ENCODE data around the gene MLPH.

MLPH gene

DNA sequence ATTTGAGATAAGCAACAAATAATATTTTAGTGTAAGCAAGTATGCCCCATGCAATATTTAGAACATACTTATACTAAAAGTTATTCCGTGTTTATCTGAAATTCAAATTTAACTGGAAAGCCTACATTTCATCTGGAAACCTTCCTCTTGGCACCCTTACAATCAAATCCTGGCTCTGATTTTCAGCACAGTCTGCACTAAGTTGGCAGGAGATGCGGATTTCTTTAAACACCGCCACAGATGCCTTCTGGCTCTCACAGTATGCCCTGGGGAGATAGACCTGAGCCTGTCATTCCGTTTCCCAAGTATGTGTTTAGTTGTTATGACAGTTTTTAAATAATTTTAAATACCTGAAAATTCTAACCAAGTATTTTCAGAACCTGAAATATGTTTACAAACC lies 7.3 kb upstream of the MLPH start:
- DNase-seq, result no peak

DNA sequence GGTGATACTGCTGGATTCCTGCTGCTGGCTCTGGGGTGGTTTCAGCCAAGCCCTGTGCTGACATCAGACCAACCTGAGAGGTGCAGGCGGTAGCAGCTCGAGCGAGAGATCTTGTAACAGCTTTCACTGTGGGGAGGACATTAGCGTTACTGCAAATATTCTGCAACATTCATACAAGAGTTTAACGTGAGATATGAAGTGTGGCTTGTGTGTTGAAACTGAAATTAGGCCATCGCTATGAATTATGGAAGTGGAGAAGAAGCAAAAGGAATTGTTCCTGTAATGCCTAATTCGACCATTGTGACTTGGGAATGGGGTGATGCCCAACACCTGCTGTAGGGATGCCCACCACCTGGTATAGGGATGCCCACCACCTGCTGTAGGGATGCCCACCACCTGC lies 6.5 kb upstream of the MLPH start:
- DNase-seq, result no peak

DNA sequence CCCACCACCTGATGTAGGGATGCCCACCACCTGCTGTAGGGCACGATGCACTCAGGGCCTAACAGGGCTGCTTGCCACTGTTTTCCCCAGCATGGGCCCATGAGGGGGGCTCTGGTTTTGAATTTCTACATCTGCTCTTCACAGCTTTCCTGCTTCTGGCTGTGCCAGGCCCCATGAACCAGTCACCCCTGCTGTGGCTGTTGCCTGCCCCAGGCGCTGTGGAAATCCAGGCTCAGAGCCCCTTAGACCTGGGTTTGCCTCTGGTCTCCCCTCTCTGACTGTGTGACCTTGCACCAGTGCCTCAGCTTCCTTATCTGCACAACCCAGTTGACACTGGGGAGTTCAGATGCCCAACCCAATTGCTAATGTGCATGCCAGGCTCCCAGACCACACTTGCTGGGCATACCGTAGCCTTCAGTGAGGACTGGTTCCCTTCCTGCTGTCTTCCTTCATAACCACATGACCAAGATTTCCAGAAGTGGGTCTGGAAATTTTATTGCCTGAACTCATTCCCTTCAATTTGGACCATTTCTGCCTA lies 6.0 kb upstream of the MLPH start:
- no peak for DNase-seq

DNA sequence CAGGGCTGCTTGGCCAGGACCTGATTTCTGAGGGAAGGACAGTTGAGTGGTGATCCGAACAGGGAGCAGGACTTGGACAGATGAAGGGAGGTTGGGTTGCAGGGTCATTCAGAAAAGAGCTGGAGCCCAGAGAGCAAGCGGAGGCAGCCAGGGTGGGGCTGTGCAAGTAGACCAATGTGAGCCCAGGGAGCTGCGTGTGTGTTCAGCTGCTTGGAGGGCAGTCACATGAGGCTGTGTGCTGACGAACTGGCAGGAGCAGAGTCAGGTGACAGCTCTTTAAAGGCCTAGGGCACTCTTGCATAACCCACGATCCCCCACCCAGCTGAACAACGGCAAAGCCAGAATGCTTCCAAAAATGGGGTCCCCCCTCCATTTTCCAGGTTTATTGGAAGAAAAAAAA lies 4.6 kb upstream of the MLPH start:
- DNase-seq, result peak; percentile 77

DNA sequence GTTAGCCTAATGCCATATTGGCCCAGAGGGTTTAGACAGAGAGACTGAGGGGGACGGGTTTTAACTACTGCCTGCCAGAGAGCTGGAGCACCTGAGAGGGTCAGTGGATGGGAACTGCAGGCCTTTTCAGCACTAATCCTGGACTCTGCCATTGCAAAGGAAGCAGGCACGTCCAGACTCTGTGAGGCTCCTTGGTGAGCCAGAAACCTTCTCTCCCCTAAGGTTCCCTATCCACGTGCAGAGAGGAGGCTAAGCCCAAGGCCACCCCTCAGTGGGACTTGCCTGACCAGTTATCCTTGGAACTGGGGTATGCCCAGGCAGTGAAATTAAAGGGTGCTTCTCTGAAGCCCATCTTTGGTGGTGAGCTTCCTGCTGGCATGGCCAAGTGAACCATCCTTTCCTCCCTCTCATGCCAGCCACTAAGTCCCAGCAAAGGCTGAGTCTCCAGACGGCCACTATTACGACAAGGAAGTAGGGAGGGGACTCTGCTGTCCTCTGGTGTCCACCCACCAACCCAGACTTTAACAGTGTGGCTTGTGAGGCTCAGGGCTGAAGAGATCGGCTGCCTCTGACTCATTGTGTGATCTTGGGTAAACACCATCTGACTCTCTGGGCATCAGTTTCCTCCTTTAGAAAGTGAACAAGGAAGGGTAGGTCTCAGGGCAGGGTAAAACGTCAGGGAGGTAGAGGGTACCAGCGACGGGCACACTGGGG lies 3.9 kb upstream of the MLPH start:
- DNase-seq, result no peak

DNA sequence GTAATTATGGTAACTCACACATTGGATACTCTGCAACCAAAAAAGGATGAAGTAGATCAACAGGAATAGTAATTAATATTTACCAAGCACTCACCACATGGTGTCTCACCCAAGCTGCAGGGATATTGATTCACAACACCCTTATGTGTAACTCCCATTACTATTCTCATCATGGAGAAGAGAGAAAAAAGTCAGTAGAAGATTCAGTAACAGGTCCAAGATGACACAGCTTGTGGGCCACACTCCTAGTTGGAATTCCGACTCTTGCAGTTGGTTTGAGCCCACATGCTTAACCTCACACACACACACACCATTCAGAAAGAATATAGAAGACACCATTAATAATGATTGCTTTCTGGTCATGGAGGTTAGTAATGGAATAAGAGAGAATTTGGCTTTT lies 1.7 kb upstream of the MLPH start:
- DNase-seq, result no peak

DNA sequence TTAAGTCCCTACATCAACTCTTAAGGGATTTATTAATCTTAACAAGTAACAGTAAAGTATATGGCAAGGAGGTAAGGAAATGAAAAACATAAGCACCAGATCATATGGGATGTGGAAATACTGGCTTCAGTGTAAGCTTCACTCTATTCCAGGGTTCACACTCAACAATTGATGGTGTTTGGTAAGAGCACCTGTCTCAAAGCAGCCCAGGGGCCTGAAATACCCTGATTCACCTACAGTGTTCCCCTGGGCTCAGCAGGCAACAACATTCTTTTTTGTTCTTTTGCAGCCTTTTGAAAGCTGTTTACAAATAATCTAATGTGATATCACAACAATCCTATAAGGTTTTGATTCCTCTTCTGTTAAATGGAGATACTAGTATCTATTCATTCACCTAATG lies 1.2 kb upstream of the MLPH start:
- DNase-seq, result no peak

DNA sequence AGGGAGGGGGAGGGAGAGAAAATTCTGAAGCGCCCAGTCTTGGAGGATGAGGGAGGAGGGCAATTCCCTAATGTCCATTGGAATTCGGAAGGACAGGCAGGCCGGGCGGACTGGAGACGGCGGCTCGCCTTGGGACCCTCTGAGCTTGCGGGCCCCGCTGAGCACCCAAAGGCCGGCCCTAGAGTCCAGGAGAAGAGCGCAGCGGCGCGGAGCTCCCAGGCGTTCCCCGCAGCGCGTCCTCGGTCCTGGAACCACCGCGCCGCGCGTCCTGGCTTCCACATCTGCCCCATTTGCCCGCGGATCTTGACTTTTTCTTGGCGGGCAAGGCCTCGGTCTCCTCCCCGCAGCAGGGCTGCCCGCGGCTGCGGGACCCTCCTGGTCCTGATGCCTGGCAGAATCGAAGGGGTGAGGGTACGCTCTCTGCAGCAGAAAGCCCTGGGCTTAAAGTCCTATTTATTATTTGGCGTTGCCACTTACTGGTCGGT lies 675 bp upstream of the MLPH start:
- no peak for DNase-seq

DNA sequence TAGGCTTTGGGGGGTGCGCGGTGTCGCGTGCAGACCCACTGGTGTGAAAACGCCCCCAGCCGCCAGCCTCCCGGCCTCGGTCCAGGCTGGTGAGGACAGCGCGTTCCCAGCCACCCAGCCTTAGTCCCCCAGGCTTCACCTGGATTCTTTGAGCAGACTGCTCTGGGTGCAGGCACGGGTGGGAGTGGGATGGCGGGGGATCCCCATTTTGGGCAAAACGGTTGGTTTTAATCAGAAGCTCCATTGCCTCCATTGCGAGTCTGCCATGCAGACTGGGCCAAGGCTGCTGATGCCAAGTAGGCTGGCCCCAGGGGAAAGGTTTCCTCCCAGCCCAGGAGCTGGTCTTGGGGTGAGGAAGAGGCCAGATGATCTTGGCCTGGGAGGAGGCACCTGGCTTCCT lies 445 bp downstream of the MLPH start:
- no peak for DNase-seq

DNA sequence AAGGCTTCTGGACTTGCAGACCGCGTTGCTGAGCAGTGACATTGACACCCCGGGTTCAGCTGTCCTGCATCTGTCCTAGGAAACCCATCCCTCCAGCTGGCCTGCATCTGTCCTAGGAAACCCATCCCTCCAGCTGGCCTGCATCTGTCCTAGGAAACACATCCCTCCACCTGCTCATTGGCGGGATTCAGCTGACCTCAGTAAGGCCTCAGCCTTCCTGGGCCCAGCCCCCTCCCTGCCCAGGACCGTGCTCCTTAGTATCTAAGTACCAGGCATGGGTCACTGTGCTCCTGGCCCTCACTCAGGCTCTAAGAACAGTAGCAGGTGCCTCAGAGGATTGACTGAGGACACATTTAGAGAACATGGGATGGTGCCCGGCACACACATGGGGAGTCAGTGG lies 1.2 kb downstream of the MLPH start:
- DNase-seq, result no peak

DNA sequence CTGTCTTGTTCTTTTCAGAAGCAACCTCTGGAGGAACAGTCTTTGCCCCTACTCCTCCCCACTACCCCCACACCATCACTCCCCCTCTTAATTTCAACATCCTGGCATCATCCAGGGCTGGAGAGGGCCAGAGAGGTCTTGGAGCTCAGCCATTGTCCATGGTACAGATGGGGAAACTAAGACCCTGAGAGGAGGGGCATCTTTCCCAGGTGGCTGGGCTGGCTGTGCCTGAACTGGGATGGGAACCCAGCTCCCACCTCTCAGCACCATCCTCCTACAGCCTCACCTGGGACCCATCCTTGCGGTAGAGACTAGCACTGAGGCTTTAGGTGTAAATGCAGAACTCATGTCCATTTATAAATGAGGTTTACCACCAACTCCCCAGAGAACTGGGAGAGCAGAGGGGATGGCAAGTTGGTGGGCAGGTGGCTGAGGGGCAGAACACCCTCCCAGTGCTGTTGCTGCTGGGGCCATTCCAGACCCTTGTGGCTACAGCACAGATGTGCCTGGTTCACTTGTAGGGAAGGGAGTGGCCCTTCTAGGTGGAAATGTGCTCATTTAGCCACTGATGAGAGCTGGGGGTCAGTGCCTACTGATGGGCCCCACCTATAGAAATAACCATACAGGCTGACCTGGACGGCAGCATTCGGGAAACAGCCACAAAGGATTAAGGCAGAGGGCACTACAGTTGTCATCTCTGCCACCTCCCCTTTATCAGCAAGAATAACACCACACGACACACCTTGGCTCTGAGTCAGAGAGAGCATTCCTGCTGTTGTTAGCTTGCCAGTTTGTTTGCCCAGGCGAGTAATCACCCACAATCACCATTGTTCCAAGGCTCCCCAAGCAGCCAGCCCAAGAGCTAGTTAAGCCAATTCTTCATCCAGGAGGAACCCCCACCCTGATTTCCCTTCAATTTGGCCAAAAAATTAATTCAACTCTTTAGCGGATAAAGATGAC lies 2.1 kb downstream of the MLPH start:
- no peak for DNase-seq

DNA sequence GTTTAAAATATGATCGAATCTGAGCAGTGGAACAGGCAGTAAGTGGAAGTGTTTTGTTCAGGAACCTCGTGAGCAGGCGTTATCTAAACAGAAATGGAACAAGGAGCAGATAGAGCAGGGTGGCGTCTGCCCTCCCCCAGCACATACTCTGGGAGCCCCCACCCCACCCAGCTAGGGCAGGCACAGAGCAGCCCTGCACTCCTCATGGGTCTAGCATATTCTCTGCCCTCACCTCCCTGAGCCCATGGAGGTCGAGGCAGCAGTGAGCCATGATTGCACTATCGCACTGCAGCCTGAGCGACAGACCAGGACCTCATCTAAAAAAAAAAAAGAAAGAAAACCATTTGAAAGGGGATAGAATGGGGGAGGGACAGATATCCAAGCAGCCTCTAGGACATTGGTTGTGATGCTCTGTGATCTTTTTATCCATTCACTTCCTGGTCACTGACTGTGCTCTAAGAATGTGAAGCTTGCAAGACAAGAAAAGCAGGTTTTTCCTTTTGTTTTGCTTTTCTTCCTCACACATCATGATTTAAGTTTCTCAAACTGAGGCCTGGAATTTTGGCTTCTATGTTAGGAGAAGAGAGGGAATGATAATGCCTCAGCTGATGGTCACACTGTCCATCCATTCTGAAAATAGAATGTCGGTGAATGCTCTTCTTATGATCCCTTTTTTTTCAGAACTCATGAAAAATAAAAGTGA lies 3.1 kb downstream of the MLPH start:
- no peak for DNase-seq

DNA sequence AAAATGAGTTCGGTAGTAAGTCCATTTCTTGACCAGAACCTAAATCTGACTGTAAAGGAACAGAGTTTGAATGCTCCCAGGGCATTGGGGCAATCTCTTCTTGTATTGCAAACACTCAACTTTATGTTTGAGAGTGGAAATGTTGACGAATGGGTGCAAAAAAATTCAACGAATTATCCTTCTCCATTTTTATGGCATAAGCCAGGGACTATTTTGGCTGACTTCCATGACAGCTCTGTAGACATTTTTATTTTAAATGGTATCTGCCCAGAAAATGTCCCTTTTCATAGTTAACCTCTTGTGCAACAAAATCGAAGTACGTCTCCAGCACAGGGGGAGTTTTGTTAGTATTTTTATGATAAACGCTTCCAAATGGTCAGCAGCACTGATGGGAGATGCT lies 3.7 kb downstream of the MLPH start:
- no peak for DNase-seq

DNA sequence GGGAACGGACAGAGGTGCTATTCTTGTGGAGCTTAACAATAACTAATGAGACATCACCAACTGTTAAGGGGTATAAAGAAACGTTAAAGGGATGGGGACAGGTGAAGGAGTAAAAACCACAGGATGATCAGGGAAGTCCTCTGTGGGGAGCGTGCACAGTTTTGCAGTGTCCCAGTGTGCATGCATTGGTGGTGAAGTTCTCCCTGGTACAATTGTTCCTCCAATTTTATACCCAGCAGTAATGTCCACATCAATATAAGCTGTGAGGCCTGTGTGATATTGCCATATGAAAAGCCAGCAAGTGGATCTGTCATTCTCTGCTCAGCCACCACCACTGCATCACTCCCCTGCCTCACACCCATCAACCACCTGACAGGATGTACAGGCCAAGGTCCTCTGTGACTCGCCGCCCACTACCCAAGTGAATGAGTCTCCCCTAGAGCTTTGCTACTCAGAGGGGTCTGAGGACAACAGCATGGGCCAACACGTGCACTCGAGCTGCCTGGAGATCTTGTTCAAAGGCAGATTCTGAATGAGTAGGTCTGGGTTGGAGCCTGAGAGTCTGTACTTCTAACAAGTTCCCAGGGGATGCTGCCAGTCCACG lies 4.6 kb downstream of the MLPH start:
- no peak for DNase-seq

DNA sequence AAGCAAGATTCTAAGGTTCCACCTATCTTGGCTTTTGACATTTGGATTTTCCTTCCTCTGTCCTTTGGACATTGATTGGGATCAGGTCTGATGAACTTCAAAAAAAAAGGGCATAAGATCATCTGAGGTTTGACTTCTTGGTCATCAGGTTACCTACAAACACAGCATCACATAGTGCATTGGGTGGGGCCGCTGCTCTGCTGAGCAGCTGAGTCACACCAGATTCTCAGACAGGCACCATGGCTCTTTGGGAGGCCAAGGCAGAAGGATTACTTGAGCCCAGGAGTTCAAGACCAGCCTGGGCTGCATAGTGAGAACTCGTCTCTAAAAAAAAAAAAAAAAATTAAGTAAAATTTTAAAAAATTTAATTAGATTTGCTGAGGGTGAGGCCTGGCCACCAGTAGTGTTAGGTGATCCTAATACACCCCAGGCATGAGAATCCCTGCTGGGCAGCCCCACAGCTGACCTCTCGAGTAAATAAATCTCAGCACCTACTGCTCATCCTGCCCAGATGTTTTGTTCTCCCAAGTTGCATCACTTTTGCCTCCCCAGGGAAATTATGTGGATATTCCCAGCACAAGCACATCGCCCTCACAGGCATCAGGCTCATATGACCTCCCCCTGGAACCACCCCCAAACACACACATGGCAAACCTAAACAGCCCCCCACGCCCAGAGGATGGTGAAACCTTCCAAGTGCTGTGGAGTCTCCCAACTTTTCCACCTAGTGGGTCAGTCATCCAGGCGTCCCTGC lies 5.3 kb downstream of the MLPH start:
- DNase-seq, result no peak

DNA sequence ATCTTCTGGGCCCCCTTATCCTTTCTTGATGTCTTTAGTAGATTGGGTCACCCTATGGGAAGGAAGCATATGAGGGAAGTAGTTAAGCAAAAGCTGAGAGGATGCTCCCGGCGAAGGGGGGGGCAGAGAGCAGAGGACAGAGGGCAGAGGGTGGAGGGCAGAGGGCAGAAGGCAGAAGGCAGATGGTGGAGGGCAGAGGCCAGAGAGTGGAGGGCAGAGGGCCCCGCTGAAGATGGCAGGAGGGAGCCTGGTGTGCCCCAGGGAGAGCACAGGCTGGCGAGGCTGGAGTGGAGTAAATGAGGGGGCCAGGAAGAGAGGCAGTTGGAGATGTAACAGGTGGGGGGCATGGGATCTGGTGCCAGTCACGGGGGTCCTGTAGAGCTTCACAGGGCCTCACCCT lies 7.0 kb downstream of the MLPH start:
- no peak for DNase-seq

DNA sequence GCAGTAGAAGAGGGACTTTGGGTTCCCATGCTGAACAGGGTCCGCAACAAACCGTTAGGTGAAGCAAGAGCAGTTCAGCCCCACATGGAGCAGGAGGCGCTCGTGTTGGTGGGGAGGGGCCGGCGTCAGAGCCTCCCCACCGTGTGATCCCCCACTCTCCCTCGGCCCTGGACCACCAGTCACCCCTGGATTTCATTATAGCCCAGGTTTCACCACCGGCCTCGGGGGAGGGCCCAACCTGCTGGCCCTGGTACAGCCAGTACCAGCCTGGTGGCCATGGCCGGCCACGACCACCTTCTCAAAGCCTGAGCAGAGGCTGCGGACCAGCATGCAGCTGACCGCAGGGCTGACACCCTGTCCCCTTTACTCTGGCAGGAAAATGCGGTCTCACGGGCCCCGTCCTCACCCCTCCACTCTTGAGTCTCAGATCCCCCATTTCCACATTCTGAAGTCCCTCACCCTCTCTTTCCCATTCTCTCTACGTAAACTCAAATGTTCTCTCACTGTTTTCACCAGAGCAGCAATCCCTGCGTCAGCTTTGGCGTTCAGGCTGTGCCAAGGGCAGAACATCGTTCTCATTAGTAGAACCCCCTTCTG lies 8.6 kb downstream of the MLPH start:
- DNase-seq, result no peak

DNA sequence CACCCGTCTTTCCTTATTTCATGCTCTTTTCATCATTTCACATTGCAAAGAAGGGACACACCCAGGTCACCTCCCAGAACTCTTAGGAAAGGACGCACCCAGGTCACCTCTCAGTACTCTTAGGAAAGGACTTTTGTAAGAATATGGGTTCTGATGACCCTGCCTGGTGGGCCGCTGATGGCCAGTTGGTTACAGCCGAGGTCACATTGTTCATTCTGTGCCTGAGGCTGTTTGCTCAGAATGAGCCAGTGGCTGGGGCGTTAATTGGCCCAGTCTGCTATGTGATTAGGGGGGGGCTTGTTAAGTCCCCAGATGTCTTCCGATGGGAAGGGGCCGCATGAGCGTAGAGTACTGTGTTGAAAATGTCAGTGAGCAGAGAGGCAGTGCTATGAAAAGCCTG lies 9.4 kb downstream of the MLPH start:
- DNase-seq, result no peak

DNA sequence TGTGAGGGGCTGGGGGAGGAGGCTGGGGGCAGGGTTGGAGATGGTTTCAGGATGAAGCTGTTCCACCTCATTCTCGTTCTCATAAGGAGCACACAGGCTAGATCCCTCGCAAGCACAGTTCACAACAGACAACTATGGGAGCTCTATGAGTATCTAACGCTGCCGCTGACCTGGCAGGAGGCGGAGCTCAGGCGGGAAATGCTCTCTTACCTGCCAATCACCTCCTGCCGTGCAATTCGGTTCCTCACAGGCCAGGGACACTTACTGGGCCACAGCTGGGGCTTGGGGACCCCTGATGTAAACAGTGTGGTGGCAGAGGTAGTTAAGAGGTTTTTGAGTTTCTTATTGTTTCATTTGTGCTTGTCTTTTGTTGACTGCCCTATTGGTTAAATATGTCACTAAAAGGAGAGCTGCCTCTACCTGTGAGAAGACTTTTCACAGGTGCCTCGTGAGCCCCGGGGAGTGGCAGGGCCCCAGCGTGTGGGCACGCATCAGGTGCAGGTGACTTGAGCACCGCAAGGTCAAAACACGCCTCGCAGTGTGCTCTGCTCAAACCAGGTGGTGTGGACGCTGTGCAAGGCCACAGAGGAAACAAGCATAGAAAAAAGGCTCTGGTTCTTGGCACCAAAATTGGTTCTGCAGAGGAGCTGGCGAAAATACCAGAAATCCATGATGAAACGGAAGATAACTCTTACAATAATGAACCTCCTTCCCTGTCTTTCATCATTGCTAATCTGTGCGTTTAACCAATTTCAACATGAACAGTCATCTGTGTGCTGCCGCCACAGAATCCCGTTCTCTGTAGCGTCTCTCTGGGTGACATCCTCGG lies 10.2 kb downstream of the MLPH start:
- DNase-seq, result no peak

DNA sequence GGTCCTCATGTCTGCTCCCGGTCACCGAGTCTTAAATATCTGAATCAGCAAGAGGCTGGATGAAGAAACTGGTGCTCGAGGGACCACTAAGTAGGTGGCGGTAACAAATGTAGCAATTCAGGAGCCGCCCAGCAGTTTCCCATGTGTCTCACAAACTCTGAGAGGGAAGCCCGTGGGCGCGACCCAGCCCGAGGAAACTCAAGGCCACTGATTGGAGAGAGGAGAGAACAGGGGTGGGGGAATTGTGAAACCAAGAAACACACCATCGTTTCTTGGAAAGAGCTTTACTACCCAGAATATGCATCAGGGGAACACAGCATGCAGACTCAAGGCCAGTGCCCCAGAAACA lies 10.8 kb downstream of the MLPH start:
- no peak for DNase-seq

DNA sequence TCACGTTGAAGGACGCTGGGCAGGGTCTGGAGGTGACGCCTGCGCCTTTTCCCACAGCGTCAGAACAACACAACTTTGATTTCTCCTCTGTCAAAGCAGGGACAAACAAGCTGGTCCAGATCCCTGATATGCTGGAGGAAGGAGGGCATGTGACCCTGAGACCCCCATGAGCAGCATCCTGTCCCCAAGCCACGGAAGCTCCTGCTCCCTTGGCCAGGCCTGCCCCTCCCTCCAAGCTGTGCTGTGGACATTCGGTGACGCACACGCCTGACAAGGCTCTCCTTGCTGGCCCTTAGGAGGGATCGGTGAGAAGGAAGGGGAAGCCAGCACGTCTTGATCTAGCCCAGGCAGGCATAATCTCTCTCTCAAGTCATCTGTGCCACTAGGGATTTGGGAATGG lies 11.3 kb downstream of the MLPH start:
- DNase-seq, result no peak

Measured in NCI-H1436 (cell line).